Spleen (tissue), 11 donors: Measurements from ENCODE around the gene HID1. TPM values are rescaled to one million over a fixed set of nuclear protein-coding genes. Genes with fewer than 3 reads are reported as not detected.

Source experiments
- DNase-seq: peaks from one replicate; pipeline ENCODE4 v3.0.0-alpha.2; 2020
- H3K27ac ChIP-seq, 8 donors: fragments of 200-600 bp; sonication (generic) in 7 of 8; 1 replicate in 4 of 8; 2 replicates in 4 of 8; pipeline versions ENCODE4 v1.5.0 to v1.8.0; 2016 to 2021; ENCODE audit warnings: inconsistent platforms in 4 of 8, mild to moderate bottlenecking in 4 of 8, moderate library complexity in 1 of 8
- H3K27me3 ChIP-seq, 7 donors: fragments of 200-600 bp; sonication (generic) in 6 of 7; replicated peaks in 1 of 7; 1 replicate in 4 of 7; 2 replicates in 3 of 7; pipeline versions ENCODE4 v1.5.0 to v1.8.0; 2016 to 2021; ENCODE audit warnings: inconsistent platforms in 3 of 7, mild to moderate bottlenecking in 1 of 7
- H3K36me3 ChIP-seq, 6 donors: fragments of 200-600 bp; sonication (generic) in 5 of 6; 1 replicate in 4 of 6; 2 replicates in 2 of 6; pipeline versions ENCODE4 v1.5.0 to v1.8.0; 2016 to 2021; ENCODE audit warnings: inconsistent platforms in 2 of 6
- H3K4me1 ChIP-seq, 6 donors: fragments of 200-600 bp; sonication (generic) in 5 of 6; 1 replicate in 3 of 6; 2 replicates in 3 of 6; pipeline versions ENCODE4 v1.5.0 to v1.8.0; 2016 to 2021; ENCODE audit warnings: inconsistent platforms in 3 of 6
- H3K4me3 ChIP-seq, 8 donors: fragments of 200-600 bp; sonication (generic) in 7 of 8; 1 replicate in 4 of 8; 2 replicates in 4 of 8; pipeline versions ENCODE4 v1.5.0 to v1.8.0; 2016 to 2021; ENCODE audit warnings: inconsistent platforms in 4 of 8, mild to moderate bottlenecking in 4 of 8, moderate library complexity in 2 of 8
- H3K9me3 ChIP-seq, 8 donors: fragments of 200-600 bp; sonication (generic) in 7 of 8; 1 replicate in 4 of 8; 2 replicates in 4 of 8; pipeline versions ENCODE4 v1.5.0 to v1.8.0; 2016 to 2021; ENCODE audit warnings: inconsistent platforms in 4 of 8
- POLR2A ChIP-seq, 3 donors: fragments of 450-650 bp; IDR thresholded peaks; one replicate each; pipeline ENCODE4 v1.5.1; 2017; ENCODE audit warnings: antibody characterized with exemption in 3 of 3, mild to moderate bottlenecking in 1 of 3
- POLR2AphosphoS5 ChIP-seq, 3 donors: sonication (generic); formaldehyde crosslinking; IDR thresholded peaks; one replicate each; pipeline ENCODE4 v1.5.1; 2017; ENCODE audit warnings: antibody characterized with exemption in 3 of 3
- WGBS, 5 donors: extraction: QIAGEN DNeasy Blood & Tissue Kit in 3 of 5; methylation state at CpG; one replicate each; pipeline versions ENCODE4 v1.1.5 to v1.1.7; 2013 to 2018; 5-methylcytosine and 5-hydroxymethylcytosine counted together
- intact Hi-C: fragments of 100-400 bp; cut with DNase I; formaldehyde crosslinking; loops from one replicate; pipeline ENCODE4 v1.15.0; 2023; ENCODE audit warnings: low total_unique reads
- polyA plus RNA-seq, 3 donors: library from polyadenylated mRNA; stranded (reverse); fragments of 200-250 nt; gene quantifications; one replicate each; pipeline ENCODE4 v1.2.1, GENCODE V29; 2013
- total RNA-seq, 7 donors: library from RNA; depleted of rRNA in 3 of 7; stranded (reverse); fragments of >200 nt in 3 of 7; fragmentation: NEBNext Ultra II Directional in 4 of 7; extraction: Animal tissue kit (Norgen Biotek cat#: 25700) in 4 of 7; gene quantifications; one replicate each; pipeline versions ENCODE4 v1.1.0 to v1.2.1, GENCODE V29; 2016 to 2021
- TF ChIP-seq, protein P1 (sequence below), 11 experiments: fragments of 200-600 bp in 7 of 11; fragments of 450-650 bp in 4 of 11; sonication (generic) in 4 of 11; IDR thresholded peaks in 8 of 11; conservative IDR thresholded peaks in 3 of 11; 1 replicate in 7 of 11; 2 replicates in 4 of 11; pipeline versions ENCODE4 v1.4.0 to v1.8.0; 2016 to 2021; ENCODE audit warnings: antibody characterized with exemption in 11 of 11, inconsistent platforms in 4 of 11, mild to moderate bottlenecking in 1 of 11
- donor health status: healthy with polysubstance abuse.
- donor health status: DM: no; HTN: no; CAD: no; lungs with moderate emphysema.
- donor health status: DM: no; HTN: no; CAD: no.
- donor health status: Bipolar disorder and iron deficiency.
- donor health status: healthy.
- donor health status: DM: no; HTN: no; CAD: no.
- donor health status: DM: yes; HTN: yes; CAD: no.

Gene HID1
- total and polyA plus RNA-seq, 10 donors = 5.2 to 39.4 (median 24.8) TPM

DNA sequence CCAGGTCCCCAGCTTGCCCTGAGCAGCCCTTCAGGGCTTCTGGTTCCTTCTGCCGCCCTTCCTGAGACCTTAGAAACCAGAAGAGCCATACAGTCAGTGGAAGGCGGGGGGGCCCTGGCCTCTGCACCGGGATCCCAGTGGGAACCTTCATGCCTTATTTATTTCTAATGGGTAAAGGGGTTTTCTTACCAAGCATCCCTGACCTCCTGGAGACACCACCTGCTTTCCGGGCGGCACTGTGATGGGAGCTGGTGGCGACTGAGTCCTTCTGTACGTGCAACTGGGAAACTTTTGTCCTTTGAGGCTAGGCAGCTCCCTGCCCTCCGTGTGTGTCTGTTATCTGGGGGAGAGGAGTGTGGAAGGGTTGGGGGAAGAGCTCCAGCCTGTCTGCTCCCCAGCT lies 32.7 kb upstream of the HID1 start:
- Histone ChIP-seq H3K4me3 (no peak overlapping the region), H3K4me1 (no peaks in the 10 kb centered on the region), H3K27ac (no peak overlapping the region), H3K9me3 (no peaks in the 10 kb centered on the region), H3K27me3 (no peaks in the 10 kb centered on the region), H3K36me3 (peaks cover 0 to 29% (median 0%) of the 10 kb centered on the region in 6 donors)
- no peak for TF ChIP-seq POLR2A (IDR thresholded peaks at IDR 0.05)
- TF ChIP-seq, protein P1, sequence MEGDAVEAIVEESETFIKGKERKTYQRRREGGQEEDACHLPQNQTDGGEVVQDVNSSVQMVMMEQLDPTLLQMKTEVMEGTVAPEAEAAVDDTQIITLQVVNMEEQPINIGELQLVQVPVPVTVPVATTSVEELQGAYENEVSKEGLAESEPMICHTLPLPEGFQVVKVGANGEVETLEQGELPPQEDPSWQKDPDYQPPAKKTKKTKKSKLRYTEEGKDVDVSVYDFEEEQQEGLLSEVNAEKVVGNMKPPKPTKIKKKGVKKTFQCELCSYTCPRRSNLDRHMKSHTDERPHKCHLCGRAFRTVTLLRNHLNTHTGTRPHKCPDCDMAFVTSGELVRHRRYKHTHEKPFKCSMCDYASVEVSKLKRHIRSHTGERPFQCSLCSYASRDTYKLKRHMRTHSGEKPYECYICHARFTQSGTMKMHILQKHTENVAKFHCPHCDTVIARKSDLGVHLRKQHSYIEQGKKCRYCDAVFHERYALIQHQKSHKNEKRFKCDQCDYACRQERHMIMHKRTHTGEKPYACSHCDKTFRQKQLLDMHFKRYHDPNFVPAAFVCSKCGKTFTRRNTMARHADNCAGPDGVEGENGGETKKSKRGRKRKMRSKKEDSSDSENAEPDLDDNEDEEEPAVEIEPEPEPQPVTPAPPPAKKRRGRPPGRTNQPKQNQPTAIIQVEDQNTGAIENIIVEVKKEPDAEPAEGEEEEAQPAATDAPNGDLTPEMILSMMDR (IDR thresholded peaks at IDR 0.05 in 8 of 11, conservative IDR thresholded peaks at IDR 0.05 in 3 of 11) = no peak
- TF ChIP-seq POLR2AphosphoS5 (IDR thresholded peaks at IDR 0.05) = no peak
- intact Hi-C loops = no loop called here
- no peak for DNase-seq
- 88 to 95% (median 90%) methylated on average over 8 of the region's 8 CpGs for WGBS, 5 donors

DNA sequence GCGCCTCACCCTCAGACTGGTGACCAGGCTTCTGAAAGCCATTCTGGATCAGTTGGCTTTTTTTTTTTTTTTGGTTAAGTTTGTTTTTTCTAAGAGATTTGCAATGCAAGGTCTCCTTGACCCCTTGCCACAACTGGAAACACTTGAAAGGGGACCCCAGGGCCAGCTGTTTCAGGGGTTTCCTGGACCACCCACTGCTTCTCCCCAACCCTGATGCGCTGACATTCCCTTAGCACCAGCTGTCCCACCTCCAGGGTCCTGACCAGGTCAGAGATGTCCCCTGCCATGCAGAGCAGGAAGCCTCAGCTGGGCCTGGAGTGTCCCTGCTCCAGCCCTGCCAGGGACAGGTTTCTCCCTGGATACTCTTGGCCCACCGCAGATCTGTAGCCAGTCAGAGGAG lies 31.8 kb upstream of the HID1 start:
- no peaks in the 10 kb centered on the region for H3K27me3 ChIP-seq
- no peaks in the 10 kb centered on the region for H3K4me1 ChIP-seq
- WGBS, 5 donors = 91 to 100% (median 93%) methylated on average over 3 of the region's 3 CpGs
- peaks cover 0 to 29% (median 0%) of the 10 kb centered on the region in 6 donors for H3K36me3 ChIP-seq
- DNase-seq = no peak
- H3K27ac ChIP-seq = no peak overlapping the region
- no peak overlapping the region for H3K4me3 ChIP-seq
- intact Hi-C loops = no loop called here
- H3K9me3 ChIP-seq = no peaks in the 10 kb centered on the region
- TF ChIP-seq, protein P1 (IDR thresholded peaks at IDR 0.05 in 8 of 11, conservative IDR thresholded peaks at IDR 0.05 in 3 of 11) = no peak
- no peak for TF ChIP-seq POLR2A (IDR thresholded peaks at IDR 0.05)
- TF ChIP-seq POLR2AphosphoS5 (IDR thresholded peaks at IDR 0.05) = no peak

DNA sequence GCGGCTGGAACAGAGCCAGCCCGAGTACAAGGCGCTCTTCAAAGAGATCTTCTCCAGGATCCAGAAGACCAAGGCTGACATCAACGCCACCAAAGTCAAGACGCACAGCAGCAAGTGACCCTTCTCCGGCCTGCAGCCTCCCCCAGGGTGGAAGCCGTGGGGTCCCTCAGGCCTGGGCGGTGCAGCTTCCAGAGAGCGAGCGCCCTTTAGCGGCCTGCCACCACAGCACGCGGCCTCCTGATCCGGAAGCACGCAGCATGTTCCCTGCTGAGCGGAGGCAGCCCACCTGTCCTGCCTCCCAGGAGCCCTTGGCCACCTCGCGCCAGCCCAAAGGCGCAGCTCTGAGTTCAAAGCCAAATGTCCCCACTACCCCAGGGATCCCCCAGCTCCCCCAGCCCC lies 31.4 kb upstream of the HID1 start:
- Histone ChIP-seq H3K27ac (no peak overlapping the region), H3K9me3 (no peaks in the 10 kb centered on the region), H3K4me3 (no peak overlapping the region), H3K27me3 (no peaks in the 10 kb centered on the region), H3K36me3 (peaks cover 0 to 29% (median 0%) of the 10 kb centered on the region in 6 donors), H3K4me1 (no peaks in the 10 kb centered on the region)
- intact Hi-C loops = no loop called here
- DNase-seq = no peak
- WGBS, 5 donors = 92 to 97% (median 94%) methylated on average over 9 to 19 of the region's 19 CpGs
- TF ChIP-seq, protein P1 (IDR thresholded peaks at IDR 0.05 in 8 of 11, conservative IDR thresholded peaks at IDR 0.05 in 3 of 11) = no peak
- TF ChIP-seq POLR2AphosphoS5 (IDR thresholded peaks at IDR 0.05) = no peak
- no peak for TF ChIP-seq POLR2A (IDR thresholded peaks at IDR 0.05)

DNA sequence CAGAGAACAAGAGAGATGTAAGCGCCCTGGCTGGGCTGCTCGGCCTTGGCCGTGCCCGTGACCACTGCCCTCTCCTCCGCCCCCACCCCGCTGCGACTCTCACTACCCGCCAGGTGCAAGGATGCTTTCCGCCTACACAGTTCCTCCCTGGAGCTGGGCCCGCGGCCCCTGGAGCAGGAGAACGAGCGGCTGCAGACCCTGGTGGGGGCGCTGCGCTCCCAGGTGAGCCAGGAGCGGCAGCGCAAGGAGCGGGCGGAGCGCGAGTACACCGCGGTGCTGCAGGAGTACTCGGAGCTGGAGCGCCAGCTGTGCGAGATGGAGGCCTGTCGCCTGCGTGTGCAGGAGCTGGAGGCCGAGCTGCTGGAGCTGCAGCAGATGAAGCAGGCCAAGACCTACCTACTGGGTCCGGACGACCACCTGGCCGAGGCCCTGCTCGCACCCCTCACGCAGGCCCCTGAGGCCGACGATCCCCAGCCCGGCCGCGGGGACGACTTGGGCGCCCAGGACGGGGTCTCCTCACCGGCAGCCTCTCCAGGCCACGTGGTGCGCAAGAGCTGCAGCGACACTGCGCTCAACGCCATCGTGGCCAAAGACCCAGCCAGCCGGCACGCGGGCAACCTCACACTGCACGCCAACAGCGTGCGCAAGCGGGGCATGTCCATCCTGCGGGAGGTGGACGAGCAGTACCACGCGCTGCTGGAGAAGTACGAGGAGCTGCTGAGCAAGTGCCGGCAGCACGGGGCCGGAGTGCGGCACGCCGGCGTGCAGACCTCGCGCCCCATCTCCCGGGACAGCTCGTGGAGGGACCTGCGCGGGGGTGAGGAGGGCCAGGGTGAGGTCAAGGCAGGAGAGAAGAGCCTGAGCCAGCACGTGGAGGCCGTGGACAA lies 30.8 kb upstream of the HID1 start:
- WGBS, 5 donors = 90 to 93% (median 92%) methylated on average over 63 to 76 of the region's 76 CpGs
- H3K36me3 ChIP-seq = peaks cover 0 to 29% (median 0%) of the 10 kb centered on the region in 6 donors
- no peak overlapping the region for H3K27ac ChIP-seq
- intact Hi-C loops = no loop called here
- no peaks in the 10 kb centered on the region for H3K27me3 ChIP-seq
- no peaks in the 10 kb centered on the region for H3K9me3 ChIP-seq
- no peaks in the 10 kb centered on the region for H3K4me1 ChIP-seq
- no peak overlapping the region for H3K4me3 ChIP-seq
- DNase-seq = no peak
- TF ChIP-seq, protein P1 (IDR thresholded peaks at IDR 0.05 in 8 of 11, conservative IDR thresholded peaks at IDR 0.05 in 3 of 11) = no peak
- TF ChIP-seq POLR2AphosphoS5 (IDR thresholded peaks at IDR 0.05) (no peak), POLR2A (IDR thresholded peaks at IDR 0.05) (no peak)
